ENCODE measurements around the gene CASS4. TPM values are rescaled to one million over a fixed set of nuclear protein-coding genes. Genes with fewer than 3 reads are reported as not detected.
A peak's percentile ranks its signal among the peaks of the same experiment; 100 is the strongest.

Gene CASS4
- total and polyA plus RNA-seq, 3 donors from 2014 or later, result 0.79 to 1.8 (median 0.92) TPM

DNA sequence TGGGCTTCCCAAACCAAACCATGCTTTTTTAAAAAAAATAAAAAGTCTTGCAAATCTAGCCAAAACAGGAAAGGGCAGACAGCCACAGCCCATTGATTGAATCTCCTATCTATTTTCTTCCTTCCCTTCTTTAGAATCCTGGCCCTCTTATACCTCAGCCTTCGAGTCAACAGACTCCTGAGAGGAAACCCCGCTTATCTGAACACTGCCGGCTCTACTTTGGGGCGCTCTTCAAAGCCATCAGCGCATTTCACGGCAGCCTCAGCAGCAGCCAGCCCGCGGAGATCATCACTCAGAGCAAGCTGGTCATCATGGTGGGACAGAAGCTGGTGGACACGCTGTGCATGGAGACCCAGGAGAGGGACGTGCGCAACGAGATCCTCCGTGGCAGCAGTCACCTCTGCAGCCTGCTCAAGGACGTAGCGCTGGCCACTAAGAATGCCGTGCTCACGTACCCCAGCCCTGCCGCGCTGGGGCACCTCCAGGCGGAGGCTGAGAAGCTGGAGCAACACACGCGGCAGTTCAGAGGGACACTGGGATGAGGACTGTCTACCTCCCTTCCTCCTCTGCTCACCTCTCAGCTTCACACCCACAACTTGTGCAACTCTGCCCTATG lies 46.3 kb downstream of the CASS4 start:
- no peak overlapping the region for H3K4me3 ChIP-seq
- H3K27ac ChIP-seq, result no peak overlapping the region
- H3K9me3 ChIP-seq, result no peaks in the 10 kb centered on the region
- H3K27me3 ChIP-seq, result no peaks in the 10 kb centered on the region
- 77 to 80% methylated on average over 9 to 22 of the region's 22 CpGs for WGBS, 2 donors
- no peaks in the 10 kb centered on the region for H3K4me1 ChIP-seq
- no peak for TF ChIP-seq POLR2A (IDR thresholded peaks at IDR 0.05)
- TF ChIP-seq, protein P1, sequence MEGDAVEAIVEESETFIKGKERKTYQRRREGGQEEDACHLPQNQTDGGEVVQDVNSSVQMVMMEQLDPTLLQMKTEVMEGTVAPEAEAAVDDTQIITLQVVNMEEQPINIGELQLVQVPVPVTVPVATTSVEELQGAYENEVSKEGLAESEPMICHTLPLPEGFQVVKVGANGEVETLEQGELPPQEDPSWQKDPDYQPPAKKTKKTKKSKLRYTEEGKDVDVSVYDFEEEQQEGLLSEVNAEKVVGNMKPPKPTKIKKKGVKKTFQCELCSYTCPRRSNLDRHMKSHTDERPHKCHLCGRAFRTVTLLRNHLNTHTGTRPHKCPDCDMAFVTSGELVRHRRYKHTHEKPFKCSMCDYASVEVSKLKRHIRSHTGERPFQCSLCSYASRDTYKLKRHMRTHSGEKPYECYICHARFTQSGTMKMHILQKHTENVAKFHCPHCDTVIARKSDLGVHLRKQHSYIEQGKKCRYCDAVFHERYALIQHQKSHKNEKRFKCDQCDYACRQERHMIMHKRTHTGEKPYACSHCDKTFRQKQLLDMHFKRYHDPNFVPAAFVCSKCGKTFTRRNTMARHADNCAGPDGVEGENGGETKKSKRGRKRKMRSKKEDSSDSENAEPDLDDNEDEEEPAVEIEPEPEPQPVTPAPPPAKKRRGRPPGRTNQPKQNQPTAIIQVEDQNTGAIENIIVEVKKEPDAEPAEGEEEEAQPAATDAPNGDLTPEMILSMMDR (IDR thresholded peaks at IDR 0.05), result no peak
- no peaks in the 10 kb centered on the region for H3K36me3 ChIP-seq (ENCODE audit: low read depth, missing control alignments)
- no peak for DNase-seq
- intact Hi-C loops (cut with DNase I; ENCODE audit: low total_unique reads), result no loop called here

DNA sequence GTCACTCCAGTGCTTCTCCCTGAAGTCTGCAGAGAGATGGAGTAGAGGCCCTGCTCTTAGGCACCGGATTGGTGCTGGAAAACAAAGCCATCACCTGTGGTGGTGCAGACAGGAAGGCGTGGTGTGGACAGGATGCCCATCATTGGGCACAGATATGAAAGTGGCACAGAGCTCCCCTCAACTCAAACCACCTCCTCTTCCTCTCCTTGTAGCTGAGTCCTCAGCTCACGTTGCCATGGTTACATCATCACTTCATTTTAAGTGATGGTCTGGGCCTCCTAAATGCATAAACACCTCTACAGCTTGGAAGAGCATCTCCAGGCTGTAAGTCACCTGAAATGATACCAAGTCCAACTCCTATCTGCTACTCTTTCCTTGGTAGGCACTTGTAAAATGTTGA lies 48.4 kb downstream of the CASS4 start:
- Histone ChIP-seq H3K36me3 (ENCODE audit: low read depth, missing control alignments) (no peaks in the 10 kb centered on the region), H3K4me1 (no peaks in the 10 kb centered on the region), H3K27ac (no peak overlapping the region), H3K27me3 (no peaks in the 10 kb centered on the region), H3K9me3 (no peaks in the 10 kb centered on the region), H3K4me3 (no peak overlapping the region)
- DNase-seq, result no peak
- 70 to 91% methylated on average over 3 of the region's 3 CpGs for whole genome bisulfite sequencing, 2 donors
- intact Hi-C loops (cut with DNase I; ENCODE audit: low total_unique reads), result no loop called here
- TF ChIP-seq, protein P1 (IDR thresholded peaks at IDR 0.05), result no peak
- TF ChIP-seq POLR2A (IDR thresholded peaks at IDR 0.05), result no peak

DNA sequence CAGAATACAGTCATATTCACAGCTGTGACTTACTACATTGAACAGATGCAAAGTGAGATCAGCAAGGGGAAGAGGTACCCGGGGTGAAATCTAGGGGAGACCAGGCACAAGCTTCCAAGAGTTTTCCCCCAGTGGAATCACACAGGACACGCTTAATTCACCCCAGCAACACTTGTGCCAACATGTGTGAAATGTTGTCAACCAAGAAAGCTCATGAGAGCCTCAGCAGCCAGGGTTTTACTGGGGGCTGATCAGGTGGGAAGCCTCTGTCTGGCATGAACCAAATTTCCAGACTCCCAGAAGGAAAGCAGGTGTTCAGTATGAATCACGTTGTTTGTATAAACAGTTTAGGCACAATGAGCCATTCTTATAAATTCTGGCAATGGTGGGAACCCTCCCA lies 49.5 kb downstream of the CASS4 start:
- TF ChIP-seq POLR2A (IDR thresholded peaks at IDR 0.05), result no peak
- TF ChIP-seq, protein P1 (IDR thresholded peaks at IDR 0.05), result no peak
- Histone ChIP-seq H3K9me3 (no peaks in the 10 kb centered on the region), H3K27me3 (no peaks in the 10 kb centered on the region), H3K4me1 (no peaks in the 10 kb centered on the region), H3K4me3 (no peak overlapping the region), H3K27ac (no peak overlapping the region), H3K36me3 (ENCODE audit: low read depth, missing control alignments) (no peaks in the 10 kb centered on the region)
- WGBS, 2 donors, result 80 to 88% methylated on average over 3 of the region's 3 CpGs
- intact Hi-C loops (cut with DNase I; ENCODE audit: low total_unique reads), result no loop called here
- no peak for DNase-seq

DNA sequence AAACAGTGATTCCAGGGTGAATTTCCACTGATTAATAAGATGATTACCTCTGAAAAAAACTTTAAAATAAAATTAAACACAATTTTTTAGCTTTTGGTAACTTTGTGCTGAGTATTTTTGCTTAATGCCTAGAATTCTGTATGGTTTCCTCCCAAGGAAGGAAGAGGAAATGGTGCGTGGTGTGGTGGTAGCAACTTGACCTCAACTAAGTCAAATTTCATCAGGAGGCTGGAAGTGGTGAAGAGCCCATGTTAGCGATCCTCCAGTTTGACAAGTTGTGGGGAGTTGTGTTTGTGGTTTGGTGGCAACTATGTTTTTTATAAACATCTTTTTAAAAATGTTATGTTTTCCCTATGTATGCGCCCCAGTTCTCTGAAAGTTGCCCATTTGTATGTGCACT lies 51.4 kb downstream of the CASS4 start:
- DNase-seq, result no peak
- TF ChIP-seq POLR2A (IDR thresholded peaks at IDR 0.05), result no peak
- TF ChIP-seq, protein P1 (IDR thresholded peaks at IDR 0.05), result no peak
- Histone ChIP-seq H3K36me3 (ENCODE audit: low read depth, missing control alignments) (no peaks in the 10 kb centered on the region), H3K27me3 (no peaks in the 10 kb centered on the region), H3K4me3 (no peak overlapping the region), H3K9me3 (no peaks in the 10 kb centered on the region), H3K4me1 (no peaks in the 10 kb centered on the region), H3K27ac (no peak overlapping the region)
- intact Hi-C loops (cut with DNase I; ENCODE audit: low total_unique reads), result no loop called here
- WGBS, 2 donors, result 73 to 86% methylated on average over 3 of the region's 3 CpGs

DNA sequence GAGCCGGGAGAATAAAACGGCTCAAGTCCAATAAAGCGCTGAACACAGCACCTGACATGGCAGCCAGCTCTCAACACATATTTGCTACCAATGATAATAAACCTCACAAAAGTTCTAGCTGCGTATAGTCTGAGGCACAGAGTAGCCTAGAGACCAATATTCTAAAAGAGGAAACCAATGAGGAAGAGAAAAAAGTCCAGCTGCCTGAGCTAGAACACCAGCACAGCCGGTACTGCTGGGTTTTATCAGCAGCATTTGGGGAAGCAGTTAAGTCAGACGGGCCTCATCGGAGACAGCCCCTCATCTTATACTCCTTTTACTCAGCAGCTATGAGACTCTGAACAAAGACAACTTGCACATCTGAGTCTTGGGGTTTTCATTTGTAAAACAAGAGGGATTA lies 53.9 kb downstream of the CASS4 start:
- intact Hi-C loops (cut with DNase I; ENCODE audit: low total_unique reads), result no loop called here
- WGBS, 2 donors, result 54 to 68% methylated on average over 7 of the region's 7 CpGs
- H3K27me3 ChIP-seq, result no peaks in the 10 kb centered on the region
- peak overlapping the region in 1 of 2 donors; percentile 16 for H3K27ac ChIP-seq
- no peaks in the 10 kb centered on the region for H3K36me3 ChIP-seq (ENCODE audit: low read depth, missing control alignments)
- no peak overlapping the region for H3K4me3 ChIP-seq
- DNase-seq, result no peak
- peaks cover 9% of the 10 kb centered on the region for H3K4me1 ChIP-seq
- no peak for TF ChIP-seq POLR2A (IDR thresholded peaks at IDR 0.05)
- TF ChIP-seq, protein P1 (IDR thresholded peaks at IDR 0.05), result no peak
- H3K9me3 ChIP-seq, result no peaks in the 10 kb centered on the region
